SK-N-SH (cell line): ENCODE measurements around the gene IFNA1.

Experiments
- EP300 ChIP-seq, 2 experiments: IDR thresholded peaks; 2 replicates each; pipeline versions ENCODE4 v1.4.0 to v1.6.1; 2012; ENCODE audit warnings: borderline replicate concordance in 1 of 2, low read depth in 1 of 2, low read length in 1 of 2
- RAD21 ChIP-seq: IDR thresholded peaks from 2 replicates; pipeline ENCODE4 v1.6.1; 2012; ENCODE audit warnings: mild to moderate bottlenecking, low read length
- YY1 ChIP-seq: IDR thresholded peaks from 2 replicates; pipeline ENCODE4 v1.4.0; 2012; ENCODE audit warnings: low read depth, mild to moderate bottlenecking
- TF ChIP-seq, protein P1 (sequence below): fragments of 200-600 bp; sonication (generic); IDR thresholded peaks from 2 replicates; pipeline ENCODE4 v1.6.1; 2017; ENCODE audit warnings: antibody characterized with exemption, mild to moderate bottlenecking, moderate library complexity
- TF ChIP-seq, protein P2 (sequence below): IDR thresholded peaks from 2 replicates; pipeline ENCODE4 v1.6.1; 2012; ENCODE audit warnings: mild to moderate bottlenecking, low read depth, low read length, moderate library complexity
- TF ChIP-seq, protein P3 (sequence below): IDR thresholded peaks from 2 replicates; pipeline ENCODE4 v1.4.0; 2012; ENCODE audit warnings: low read depth

DNA sequence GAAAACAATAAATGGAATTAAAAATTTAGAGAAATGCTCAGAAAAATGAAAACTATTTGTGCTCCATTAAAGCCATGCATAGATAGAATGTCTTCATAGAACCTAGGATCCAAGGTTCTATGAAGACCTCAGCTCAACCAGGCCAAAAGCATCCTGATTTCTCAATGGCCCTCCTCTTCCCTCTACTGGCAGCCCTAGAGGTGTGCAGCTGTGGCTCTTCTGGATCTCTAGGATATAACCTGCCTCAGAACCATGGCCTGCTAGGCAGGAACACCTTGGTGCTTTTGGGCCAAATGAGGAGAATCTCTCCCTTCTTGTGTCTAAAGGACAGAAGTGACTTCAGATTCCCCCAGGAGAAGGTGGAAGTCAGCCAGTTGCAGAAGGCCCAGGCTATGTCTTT is 15.1 kb downstream of the IFNA1 start:
- TF ChIP-seq RAD21: peak; percentile 51
- TF ChIP-seq, protein P1, sequence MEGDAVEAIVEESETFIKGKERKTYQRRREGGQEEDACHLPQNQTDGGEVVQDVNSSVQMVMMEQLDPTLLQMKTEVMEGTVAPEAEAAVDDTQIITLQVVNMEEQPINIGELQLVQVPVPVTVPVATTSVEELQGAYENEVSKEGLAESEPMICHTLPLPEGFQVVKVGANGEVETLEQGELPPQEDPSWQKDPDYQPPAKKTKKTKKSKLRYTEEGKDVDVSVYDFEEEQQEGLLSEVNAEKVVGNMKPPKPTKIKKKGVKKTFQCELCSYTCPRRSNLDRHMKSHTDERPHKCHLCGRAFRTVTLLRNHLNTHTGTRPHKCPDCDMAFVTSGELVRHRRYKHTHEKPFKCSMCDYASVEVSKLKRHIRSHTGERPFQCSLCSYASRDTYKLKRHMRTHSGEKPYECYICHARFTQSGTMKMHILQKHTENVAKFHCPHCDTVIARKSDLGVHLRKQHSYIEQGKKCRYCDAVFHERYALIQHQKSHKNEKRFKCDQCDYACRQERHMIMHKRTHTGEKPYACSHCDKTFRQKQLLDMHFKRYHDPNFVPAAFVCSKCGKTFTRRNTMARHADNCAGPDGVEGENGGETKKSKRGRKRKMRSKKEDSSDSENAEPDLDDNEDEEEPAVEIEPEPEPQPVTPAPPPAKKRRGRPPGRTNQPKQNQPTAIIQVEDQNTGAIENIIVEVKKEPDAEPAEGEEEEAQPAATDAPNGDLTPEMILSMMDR: peak; percentile 56
- TF ChIP-seq, protein P2, sequence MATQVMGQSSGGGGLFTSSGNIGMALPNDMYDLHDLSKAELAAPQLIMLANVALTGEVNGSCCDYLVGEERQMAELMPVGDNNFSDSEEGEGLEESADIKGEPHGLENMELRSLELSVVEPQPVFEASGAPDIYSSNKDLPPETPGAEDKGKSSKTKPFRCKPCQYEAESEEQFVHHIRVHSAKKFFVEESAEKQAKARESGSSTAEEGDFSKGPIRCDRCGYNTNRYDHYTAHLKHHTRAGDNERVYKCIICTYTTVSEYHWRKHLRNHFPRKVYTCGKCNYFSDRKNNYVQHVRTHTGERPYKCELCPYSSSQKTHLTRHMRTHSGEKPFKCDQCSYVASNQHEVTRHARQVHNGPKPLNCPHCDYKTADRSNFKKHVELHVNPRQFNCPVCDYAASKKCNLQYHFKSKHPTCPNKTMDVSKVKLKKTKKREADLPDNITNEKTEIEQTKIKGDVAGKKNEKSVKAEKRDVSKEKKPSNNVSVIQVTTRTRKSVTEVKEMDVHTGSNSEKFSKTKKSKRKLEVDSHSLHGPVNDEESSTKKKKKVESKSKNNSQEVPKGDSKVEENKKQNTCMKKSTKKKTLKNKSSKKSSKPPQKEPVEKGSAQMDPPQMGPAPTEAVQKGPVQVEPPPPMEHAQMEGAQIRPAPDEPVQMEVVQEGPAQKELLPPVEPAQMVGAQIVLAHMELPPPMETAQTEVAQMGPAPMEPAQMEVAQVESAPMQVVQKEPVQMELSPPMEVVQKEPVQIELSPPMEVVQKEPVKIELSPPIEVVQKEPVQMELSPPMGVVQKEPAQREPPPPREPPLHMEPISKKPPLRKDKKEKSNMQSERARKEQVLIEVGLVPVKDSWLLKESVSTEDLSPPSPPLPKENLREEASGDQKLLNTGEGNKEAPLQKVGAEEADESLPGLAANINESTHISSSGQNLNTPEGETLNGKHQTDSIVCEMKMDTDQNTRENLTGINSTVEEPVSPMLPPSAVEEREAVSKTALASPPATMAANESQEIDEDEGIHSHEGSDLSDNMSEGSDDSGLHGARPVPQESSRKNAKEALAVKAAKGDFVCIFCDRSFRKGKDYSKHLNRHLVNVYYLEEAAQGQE: no peak
- TF ChIP-seq YY1: no peak
- TF ChIP-seq, protein P3, sequence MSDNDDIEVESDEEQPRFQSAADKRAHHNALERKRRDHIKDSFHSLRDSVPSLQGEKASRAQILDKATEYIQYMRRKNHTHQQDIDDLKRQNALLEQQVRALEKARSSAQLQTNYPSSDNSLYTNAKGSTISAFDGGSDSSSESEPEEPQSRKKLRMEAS: no peak
- TF ChIP-seq EP300 (IDR thresholded peaks at IDR 0.05; ENCODE audit: borderline replicate concordance in 1 of 2, low read depth in 1 of 2, low read length in 1 of 2): no peak
